MG63 (cell line): ENCODE measurements around the gene SCIN. TPM values are rescaled to one million over a fixed set of nuclear protein-coding genes. Genes with fewer than 3 reads are reported as not detected.
"Not testable (repeated sequence)": the region's sequence is repeated elsewhere in the genome, so short reads cannot be mapped to it uniquely, and the experiment has no call there.

Experiments
- DNase-seq: peaks from one replicate; pipeline ENCODE4 v3.0.0-alpha.2; 2020
- H3K27me3 ChIP-seq: fragments of 250-450 bp; sonication (Bioruptor Pico); 2 replicates; pipeline ENCODE4 v1.5.1; 2020; ENCODE audit warnings: mild to moderate bottlenecking, moderate library complexity
- H3K36me3 ChIP-seq: fragments of 250-450 bp; sonication (Bioruptor Pico); 2 replicates; pipeline ENCODE4 v1.5.1; 2020; ENCODE audit warnings: mild to moderate bottlenecking, moderate library complexity
- H3K4me3 ChIP-seq: fragments of 250-450 bp; sonication (Bioruptor Pico); 2 replicates; pipeline ENCODE4 v1.5.1; 2020; ENCODE audit warnings: mild to moderate bottlenecking, moderate library complexity
- H3K9me3 ChIP-seq: fragments of 250-450 bp; sonication (Bioruptor Pico); 2 replicates; pipeline ENCODE4 v1.5.1; 2020; ENCODE audit warnings: mild to moderate bottlenecking, moderate library complexity
- total RNA-seq: library from RNA; depleted of rRNA; stranded (reverse); fragments of >200 nt; shearing (Covaris generic); gene quantifications from 2 replicates; pipeline ENCODE4 v1.2.3, GENCODE V29; 2014; ENCODE audit warnings: low replicate concordance

The SCIN gene
- total RNA-seq, 1 experiment from 2014 or later: not detected

GRCh38 chr7:12630513-12630819 is 59.9 kb downstream of the SCIN start:
- no peak for DNase-seq
- H3K9me3 ChIP-seq: no peaks in the 10 kb centered on the region
- H3K36me3 ChIP-seq: no peaks in the 10 kb centered on the region
- H3K4me3 ChIP-seq: no peak overlapping the region
- no peaks in the 10 kb centered on the region for H3K27me3 ChIP-seq

GRCh38 chr7:12633582-12633981 is 63.1 kb downstream of the SCIN start:
- H3K9me3 ChIP-seq: no peaks in the 10 kb centered on the region
- no peaks in the 10 kb centered on the region for H3K27me3 ChIP-seq
- DNase-seq: no peak
- H3K36me3 ChIP-seq: no peaks in the 10 kb centered on the region
- H3K4me3 ChIP-seq: no peak overlapping the region

- DNase-seq: no peak
- no peaks in the 10 kb centered on the region for H3K36me3 ChIP-seq
- no peaks in the 10 kb centered on the region for H3K27me3 ChIP-seq
- H3K4me3 ChIP-seq: no peak overlapping the region
- H3K9me3 ChIP-seq: no peaks in the 10 kb centered on the region
Measured at GRCh38 chr7:12635830-12636229, 65.3 kb downstream of the SCIN start.

GRCh38 chr7:12637328-12637727 is 66.8 kb downstream of the SCIN start:
- no peak overlapping the region for H3K4me3 ChIP-seq
- DNase-seq: no peak
- H3K27me3 ChIP-seq: no peaks in the 10 kb centered on the region
- no peaks in the 10 kb centered on the region for H3K9me3 ChIP-seq
- no peaks in the 10 kb centered on the region for H3K36me3 ChIP-seq

- no peak for DNase-seq
Measured at GRCh38 chr7:12637819-12638592, 67.5 kb downstream of the SCIN start.

GRCh38 chr7:12638851-12639456 is 68.4 kb downstream of the SCIN start:
- H3K36me3 ChIP-seq: no peaks in the 10 kb centered on the region
- no peaks in the 10 kb centered on the region for H3K9me3 ChIP-seq
- no peaks in the 10 kb centered on the region for H3K27me3 ChIP-seq
- DNase-seq: no peak
- no peak overlapping the region for H3K4me3 ChIP-seq

More at GRCh38 chr7:12637819-12638592, 67.5 kb downstream of the SCIN start:
- Histone ChIP-seq H3K4me3 (no peak overlapping the region), H3K27me3 (no peaks in the 10 kb centered on the region), H3K9me3 (no peaks in the 10 kb centered on the region), H3K36me3 (no peaks in the 10 kb centered on the region)

- H3K9me3 ChIP-seq: no peaks in the 10 kb centered on the region
- H3K36me3 ChIP-seq: no peaks in the 10 kb centered on the region
- DNase-seq: no peak
- no peaks in the 10 kb centered on the region for H3K27me3 ChIP-seq
- H3K4me3 ChIP-seq: no peak overlapping the region
Measured at GRCh38 chr7:12640299-12641096, 70.0 kb downstream of the SCIN start.

- H3K4me3 ChIP-seq: no peak overlapping the region
- no peaks in the 10 kb centered on the region for H3K27me3 ChIP-seq
Measured at GRCh38 chr7:12641196-12641595, 70.7 kb downstream of the SCIN start.

GRCh38 chr7:12642508-12642907 is 72.0 kb downstream of the SCIN start:
- no peak for DNase-seq
- Histone ChIP-seq H3K36me3 (no peaks in the 10 kb centered on the region), H3K4me3 (no peak overlapping the region), H3K27me3 (no peaks in the 10 kb centered on the region), H3K9me3 (no peaks in the 10 kb centered on the region; the same call in 1 of the 2 replicates)

More at GRCh38 chr7:12641196-12641595, 70.7 kb downstream of the SCIN start:
- DNase-seq: no peak
- Histone ChIP-seq H3K9me3 (no peaks in the 10 kb centered on the region), H3K36me3 (no peaks in the 10 kb centered on the region)

GRCh38 chr7:12643001-12643643 is 72.6 kb downstream of the SCIN start:
- Histone ChIP-seq H3K4me3 (no peak overlapping the region), H3K27me3 (no peaks in the 10 kb centered on the region), H3K36me3 (no peaks in the 10 kb centered on the region), H3K9me3 (no peaks in the 10 kb centered on the region; the same call in 1 of the 2 replicates)
- DNase-seq: no peak

- Histone ChIP-seq H3K9me3 (no peaks in the 10 kb centered on the region; the same call in 1 of the 2 replicates), H3K4me3 (no peak overlapping the region), H3K27me3 (no peaks in the 10 kb centered on the region), H3K36me3 (no peaks in the 10 kb centered on the region)
- no peak for DNase-seq
Measured at GRCh38 chr7:12643644-12644043, 73.1 kb downstream of the SCIN start.

- H3K4me3 ChIP-seq: not testable (repeated sequence)
Measured at GRCh38 chr7:12645212-12645611, 74.7 kb downstream of the SCIN start.

GRCh38 chr7:12646139-12646538 is 75.6 kb downstream of the SCIN start:
- Histone ChIP-seq H3K27me3 (no peaks in the 10 kb centered on the region), H3K4me3 (no peak overlapping the region), H3K36me3 (no peaks in the 10 kb centered on the region), H3K9me3 (no peaks in the 10 kb centered on the region; the same call in 1 of the 2 replicates)
- DNase-seq: no peak

More at GRCh38 chr7:12645212-12645611, 74.7 kb downstream of the SCIN start:
- H3K36me3 ChIP-seq, H3K27me3 ChIP-seq, DNase-seq, H3K9me3 ChIP-seq: not testable (repeated sequence)

GRCh38 chr7:12647364-12648219 is 77.1 kb downstream of the SCIN start:
- no peak overlapping the region for H3K4me3 ChIP-seq
- H3K27me3 ChIP-seq: no peaks in the 10 kb centered on the region
- DNase-seq: peak; percentile 31
- H3K36me3 ChIP-seq: no peaks in the 10 kb centered on the region
- no peaks in the 10 kb centered on the region; the same call in 1 of the 2 replicates for H3K9me3 ChIP-seq

GRCh38 chr7:12648704-12649261 is 78.3 kb downstream of the SCIN start:
- H3K27me3 ChIP-seq: no peaks in the 10 kb centered on the region
- no peaks in the 10 kb centered on the region; the same call in 1 of the 2 replicates for H3K9me3 ChIP-seq
- H3K36me3 ChIP-seq: no peaks in the 10 kb centered on the region
- no peak for DNase-seq
- H3K4me3 ChIP-seq: no peak overlapping the region

GRCh38 chr7:12649348-12649747 is 78.8 kb downstream of the SCIN start:
- DNase-seq: no peak

More at GRCh38 chr7:12649348-12649747, 78.8 kb downstream of the SCIN start:
- no peaks in the 10 kb centered on the region for H3K27me3 ChIP-seq
- H3K36me3 ChIP-seq: no peaks in the 10 kb centered on the region
- no peaks in the 10 kb centered on the region; the same call in 1 of the 2 replicates for H3K9me3 ChIP-seq
- no peak overlapping the region for H3K4me3 ChIP-seq
